ENCODE measurements around the gene PTPRR.

- no peak for TF ChIP-seq EZH2 (IDR thresholded peaks at IDR 0.05; ENCODE audit: borderline replicate concordance, low read depth, low read length, severe bottlenecking)
- TF ChIP-seq, protein P1, sequence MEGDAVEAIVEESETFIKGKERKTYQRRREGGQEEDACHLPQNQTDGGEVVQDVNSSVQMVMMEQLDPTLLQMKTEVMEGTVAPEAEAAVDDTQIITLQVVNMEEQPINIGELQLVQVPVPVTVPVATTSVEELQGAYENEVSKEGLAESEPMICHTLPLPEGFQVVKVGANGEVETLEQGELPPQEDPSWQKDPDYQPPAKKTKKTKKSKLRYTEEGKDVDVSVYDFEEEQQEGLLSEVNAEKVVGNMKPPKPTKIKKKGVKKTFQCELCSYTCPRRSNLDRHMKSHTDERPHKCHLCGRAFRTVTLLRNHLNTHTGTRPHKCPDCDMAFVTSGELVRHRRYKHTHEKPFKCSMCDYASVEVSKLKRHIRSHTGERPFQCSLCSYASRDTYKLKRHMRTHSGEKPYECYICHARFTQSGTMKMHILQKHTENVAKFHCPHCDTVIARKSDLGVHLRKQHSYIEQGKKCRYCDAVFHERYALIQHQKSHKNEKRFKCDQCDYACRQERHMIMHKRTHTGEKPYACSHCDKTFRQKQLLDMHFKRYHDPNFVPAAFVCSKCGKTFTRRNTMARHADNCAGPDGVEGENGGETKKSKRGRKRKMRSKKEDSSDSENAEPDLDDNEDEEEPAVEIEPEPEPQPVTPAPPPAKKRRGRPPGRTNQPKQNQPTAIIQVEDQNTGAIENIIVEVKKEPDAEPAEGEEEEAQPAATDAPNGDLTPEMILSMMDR (IDR thresholded peaks at IDR 0.05; ENCODE audit: extremely low read depth in 1 of 2, insufficient read depth in 1 of 2, low read depth in 1 of 2, low read length in 2 of 2), result no peak
Observed at GRCh38 chr12:70883855-70884254, 36.7 kb downstream of the PTPRR start.
